Measurements from ENCODE around the gene RPL39. TPM values are rescaled to one million over a fixed set of nuclear protein-coding genes. Genes with fewer than 3 reads are reported as not detected.

Gene RPL39
- total and polyA plus RNA-seq, 2 experiments from 2014 or later = 2,910 to 2,912 TPM

- TF ChIP-seq NANOG (IDR thresholded peaks at IDR 0.05; ENCODE audit: borderline replicate concordance) (no peak), ZNF331 (CRISPR knock-in tag; IDR thresholded peaks at IDR 0.05; ENCODE audit: low read depth) (no peak), ZNF462 (CRISPR knock-in tag; IDR thresholded peaks at IDR 0.05) (no peak)
Measured at GRCh38 chrX:119816300-119816699, 24.9 kb upstream of the RPL39 start (continued).

DNA sequence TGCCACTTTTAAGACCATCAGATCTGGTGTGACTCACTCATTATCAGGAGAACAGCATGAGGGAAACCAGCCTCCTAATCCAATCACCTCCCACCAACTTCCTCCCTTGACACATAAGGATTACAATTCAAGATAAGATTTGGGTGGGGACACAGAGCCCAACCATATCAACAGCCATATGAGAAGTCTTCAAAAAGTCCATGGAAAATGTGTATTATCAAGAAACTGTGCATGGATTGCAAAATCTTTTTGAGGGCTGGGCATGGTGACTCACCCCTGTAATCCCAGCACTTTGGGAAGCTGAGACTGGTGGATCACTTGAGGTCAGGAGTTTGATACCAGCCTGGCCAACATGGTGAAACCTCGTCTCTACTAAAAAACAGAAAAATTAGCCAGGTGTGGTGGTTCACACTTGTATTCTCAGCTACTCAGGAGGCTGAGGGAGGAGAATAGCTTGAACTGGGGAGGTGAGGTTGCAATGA lies 17.8 kb upstream of the RPL39 start:
- no peak overlapping the region for H2AFZ ChIP-seq
- no peaks in the 10 kb centered on the region for H3K36me3 ChIP-seq (ENCODE audit: insufficient read depth)
- no peaks in the 10 kb centered on the region for H3F3A ChIP-seq (replicated peaks; ENCODE audit: low read depth)
- Mint-ChIP-seq H3K4me3 (no peak overlapping the region), H3K27me3 (ENCODE audit: insufficient read depth, low read depth, poor library complexity) (peaks cover 1% of the 10 kb centered on the region), H3K9me3 (0 out of 3 replicates have a peak, but pooled peaks cover 3% of the 10 kb centered on the region), H3K36me3 (ENCODE audit: low read depth) (0 out of 3 replicates have a peak, but pooled peaks cover 3% of the 10 kb centered on the region), H3K4me1 (no peaks in the 10 kb centered on the region), H3K27ac (no peak overlapping the region)
- H3K4me1 ChIP-seq (ENCODE audit: insufficient read depth) = no peaks in the 10 kb centered on the region
- no peaks in the 10 kb centered on the region for H3K27me3 ChIP-seq (ENCODE audit: insufficient read depth)
- no peaks in the 10 kb centered on the region for H3K9me2 ChIP-seq (ENCODE audit: insufficient read depth)
- no peak for ATAC-seq
- H3K79me2 ChIP-seq (replicated peaks; ENCODE audit: insufficient read depth) = no peaks in the 10 kb centered on the region
- H4K20me1 ChIP-seq (replicated peaks; ENCODE audit: insufficient read depth) = no peaks in the 10 kb centered on the region
- TF ChIP-seq ZNF462 (CRISPR knock-in tag; IDR thresholded peaks at IDR 0.05) = no peak
- TF ChIP-seq EZH2phosphoT487 (IDR thresholded peaks at IDR 0.05; ENCODE audit: unreplicated experiment) = no peak
- no peak for TF ChIP-seq EZH2 (IDR thresholded peaks at IDR 0.05; ENCODE audit: low read depth, unreplicated experiment)
- TF ChIP-seq STAT1 (IDR thresholded peaks at IDR 0.05; ENCODE audit: unreplicated experiment) = no peak
- TF ChIP-seq JUNB (IDR thresholded peaks at IDR 0.05; ENCODE audit: unreplicated experiment) = no peak
- TF ChIP-seq NANOG (IDR thresholded peaks at IDR 0.05; ENCODE audit: borderline replicate concordance) = no peak
- no peak for TF ChIP-seq ZNF114 (CRISPR knock-in tag; IDR thresholded peaks at IDR 0.05)
- no peak overlapping the region for H3K27ac ChIP-seq (ENCODE audit: low read depth)
- no peak overlapping the region for H3K4me3 ChIP-seq
- no peak overlapping the region for H3K4me2 ChIP-seq
- DNase-seq (ENCODE audit: low spot score) = no peak
